ENCODE measurements around the gene PLXDC2.
A peak's percentile ranks its signal among the peaks of the same experiment; 100 is the strongest.

PLXDC2 gene

GRCh38 chr10:20256969-20257368 is 440.7 kb downstream of the PLXDC2 start:
- DNase-seq = no peak

DNA sequence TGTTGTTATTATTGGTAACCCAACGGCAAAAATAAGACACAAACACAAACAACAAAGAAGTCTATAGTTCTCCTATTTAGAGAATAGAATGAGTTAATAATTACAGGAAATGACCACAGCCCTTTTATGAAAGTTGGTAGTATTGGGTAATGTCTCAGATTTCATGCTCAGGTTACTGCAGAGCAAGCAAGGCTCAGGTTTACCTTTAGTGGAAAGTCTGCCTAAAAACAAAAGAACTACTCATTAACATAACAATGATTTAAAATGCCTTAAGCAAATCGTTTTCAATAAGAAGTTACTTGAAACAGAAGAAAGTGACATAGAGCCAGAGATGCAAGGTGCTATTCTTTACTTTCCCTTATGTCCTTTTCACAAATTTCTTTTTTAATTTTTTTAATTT is 441.2 kb downstream of the PLXDC2 start:
- DNase-seq = no peak

- no peak for DNase-seq
These were observed 448.9 kb downstream of the PLXDC2 start for GRCh38 chr10:20265146-20265545.

DNA sequence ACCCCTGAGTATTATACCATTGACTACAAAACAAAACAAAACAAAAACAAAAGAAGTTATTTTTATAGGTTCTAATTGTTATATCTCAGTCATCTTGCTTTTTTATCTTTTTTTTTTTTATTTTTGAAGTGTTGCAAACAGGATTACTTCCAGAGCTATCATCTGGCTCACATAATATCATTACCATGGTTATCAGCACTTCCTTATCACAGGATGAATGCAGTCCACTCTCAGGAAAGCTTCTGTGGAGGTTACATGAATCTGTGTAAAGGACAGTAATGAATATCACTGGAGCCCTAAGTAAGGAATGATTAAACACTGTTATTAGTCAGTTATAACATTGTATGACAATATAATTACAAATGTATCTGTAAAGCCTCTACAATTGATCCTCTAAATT is 451.5 kb downstream of the PLXDC2 start:
- no peak for DNase-seq

- DNase-seq = no peak
These were observed 455.3 kb downstream of the PLXDC2 start for GRCh38 chr10:20271490-20271889.

DNA sequence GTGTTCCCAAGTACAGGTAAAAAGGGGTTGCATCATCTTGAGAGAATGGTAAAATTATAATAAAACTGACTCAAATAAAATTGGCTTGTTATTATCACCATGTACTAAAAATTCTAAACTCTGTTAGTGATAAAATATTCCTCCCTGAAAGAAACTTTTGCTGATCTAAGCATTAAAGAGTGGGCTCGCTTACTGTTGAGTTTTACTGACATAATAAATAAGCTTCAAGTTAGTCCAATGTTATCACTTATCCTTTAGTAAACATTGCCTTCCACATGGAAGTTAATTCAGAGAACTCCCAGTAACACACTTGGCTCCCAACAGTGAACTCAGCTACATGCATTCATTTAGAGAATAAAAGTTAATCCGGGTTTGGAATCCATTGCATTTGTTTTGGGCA is 456.4 kb downstream of the PLXDC2 start:
- DNase-seq = no peak

GRCh38 chr10:20274571-20274970 is 458.3 kb downstream of the PLXDC2 start:
- peak in 1 of 56 donors; percentile 22 for DNase-seq

DNA sequence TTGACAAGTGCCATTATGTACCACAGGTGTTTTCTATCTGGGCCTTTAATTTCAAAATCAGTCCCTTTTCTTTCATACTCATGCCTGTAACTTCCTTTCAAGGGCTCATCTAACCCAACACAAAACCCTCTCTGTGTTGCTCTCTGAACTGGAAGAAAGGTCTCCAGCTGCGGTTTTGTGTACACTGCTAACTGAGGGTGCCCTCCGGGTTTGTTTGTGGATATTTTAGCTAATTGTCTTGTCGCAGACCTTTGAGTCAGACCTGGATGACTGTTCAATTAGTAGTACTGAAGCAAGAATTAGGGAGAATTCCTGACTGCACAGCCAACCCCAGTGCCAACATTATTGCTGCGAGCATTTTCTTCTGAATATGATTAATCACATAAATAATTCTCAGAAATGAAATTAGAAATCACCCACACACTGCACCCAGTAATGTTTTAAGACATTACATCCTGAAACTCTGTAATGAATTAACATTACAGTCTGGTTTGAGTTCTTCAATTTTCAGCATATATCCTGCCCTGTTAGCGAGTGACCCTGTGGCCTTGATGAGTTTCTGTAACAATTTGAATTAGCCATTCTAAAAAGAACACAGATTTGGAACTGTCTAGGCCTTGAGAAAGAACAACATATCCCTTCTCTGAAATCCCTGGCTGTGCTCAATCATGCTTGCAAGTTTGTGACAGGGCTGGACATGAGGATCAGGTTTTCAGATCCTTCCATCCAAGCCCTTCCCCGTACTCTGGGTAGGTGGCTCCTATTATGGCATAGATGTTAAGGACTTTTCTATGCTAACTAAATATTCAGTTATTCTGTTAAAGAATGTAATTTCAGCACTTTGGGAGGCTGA is 460.1 kb downstream of the PLXDC2 start:
- DNase-seq = peak in 6 of 56 donors; percentile 5 to 27 (median 20)

DNA sequence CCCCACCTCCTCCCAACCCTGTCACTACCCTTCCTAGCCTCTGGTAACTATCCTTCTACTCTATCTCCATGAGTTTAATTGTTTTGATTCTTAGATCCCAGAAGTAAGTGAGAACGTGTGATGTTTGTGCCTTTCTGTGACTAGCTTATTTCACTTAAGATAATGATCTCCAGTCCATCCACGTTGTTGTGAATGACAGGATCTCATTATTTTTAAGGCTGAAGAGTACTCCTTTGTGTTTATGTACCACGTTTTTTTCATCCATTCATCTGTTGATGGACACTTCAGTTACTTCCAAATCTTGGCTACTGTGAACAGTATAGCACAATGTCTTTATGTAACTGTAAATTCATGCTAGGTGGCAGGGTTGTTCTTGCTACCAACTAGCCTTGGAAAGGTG is 461.6 kb downstream of the PLXDC2 start:
- no peak for DNase-seq

DNA sequence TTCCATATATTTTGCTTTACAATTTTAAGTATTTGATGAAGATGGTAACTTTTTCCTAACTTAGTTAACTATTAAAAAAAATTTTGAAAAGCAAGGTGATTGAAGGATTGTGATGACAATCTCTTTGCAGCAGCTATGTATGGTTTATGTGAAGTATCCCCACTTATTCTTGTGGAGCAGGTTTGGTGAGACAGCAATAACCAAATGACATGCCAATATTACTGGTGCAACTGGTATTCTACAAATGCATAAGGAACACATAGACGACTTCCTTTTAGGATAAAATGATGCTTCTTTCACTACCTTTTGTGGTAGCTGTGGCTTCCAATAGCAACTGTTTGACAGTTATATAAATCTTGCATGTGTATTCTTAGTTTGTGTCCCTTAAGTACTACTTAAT is 465.3 kb downstream of the PLXDC2 start:
- no peak for DNase-seq

GRCh38 chr10:20287586-20287985 is 471.4 kb downstream of the PLXDC2 start:
- peak in 2 of 56 donors; percentile 8 to 34 for DNase-seq

DNA sequence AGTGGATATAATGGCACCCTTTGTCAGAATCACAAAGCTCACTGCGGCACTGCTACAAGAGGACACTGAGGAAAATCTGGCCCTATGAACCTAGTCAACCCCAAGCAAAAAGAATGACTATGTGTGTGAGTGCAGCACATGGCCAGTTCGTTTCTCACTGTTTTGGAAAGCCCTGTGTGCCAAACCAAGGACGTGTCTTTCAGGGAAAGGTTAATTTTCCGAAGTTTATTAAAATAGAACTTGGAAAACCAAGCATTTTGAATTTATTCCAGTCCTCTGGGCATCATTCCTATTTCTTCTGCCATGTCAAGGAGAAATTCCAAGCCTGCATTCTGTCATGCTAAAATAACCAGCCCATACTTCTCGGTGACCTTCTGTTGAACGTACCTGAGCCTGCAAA is 471.8 kb downstream of the PLXDC2 start:
- DNase-seq = peak in 33 of 56 donors; percentile 4 to 66 (median 26)

DNA sequence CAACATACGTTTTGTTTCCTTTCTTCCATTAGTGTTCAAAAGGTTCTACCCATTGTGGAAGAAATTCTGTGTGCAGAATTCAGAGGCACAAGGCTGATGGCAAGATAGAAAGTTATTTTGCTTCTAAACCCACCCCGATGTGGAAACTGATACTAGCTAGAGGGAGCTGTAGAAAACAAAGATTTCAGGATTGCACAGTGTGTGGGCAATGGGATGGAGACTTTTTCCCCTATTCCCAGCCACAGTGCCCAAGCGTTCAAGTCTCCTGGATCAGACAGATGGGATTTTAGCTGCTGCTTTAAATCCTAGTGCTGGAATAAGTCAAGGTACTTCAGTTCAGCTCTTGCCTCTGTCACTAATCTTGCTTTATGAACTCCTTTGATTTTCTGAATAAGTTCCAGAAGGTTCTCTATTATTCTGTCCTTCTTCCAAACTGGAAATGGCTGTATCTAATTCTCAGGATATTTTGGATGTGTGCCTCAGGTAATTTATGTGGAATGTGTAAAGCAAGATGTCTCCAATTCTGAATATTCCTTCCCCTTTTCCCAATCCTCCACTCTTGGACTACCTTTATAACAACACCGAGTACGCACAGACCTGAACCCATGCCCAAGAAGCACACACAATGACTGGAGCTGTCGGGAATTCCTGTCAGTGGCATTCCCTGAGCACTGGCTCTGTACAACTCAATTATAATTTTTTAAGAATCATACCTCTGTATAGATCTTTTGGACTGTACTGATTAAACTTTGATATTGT is 473.0 kb downstream of the PLXDC2 start:
- DNase-seq = no peak

DNA sequence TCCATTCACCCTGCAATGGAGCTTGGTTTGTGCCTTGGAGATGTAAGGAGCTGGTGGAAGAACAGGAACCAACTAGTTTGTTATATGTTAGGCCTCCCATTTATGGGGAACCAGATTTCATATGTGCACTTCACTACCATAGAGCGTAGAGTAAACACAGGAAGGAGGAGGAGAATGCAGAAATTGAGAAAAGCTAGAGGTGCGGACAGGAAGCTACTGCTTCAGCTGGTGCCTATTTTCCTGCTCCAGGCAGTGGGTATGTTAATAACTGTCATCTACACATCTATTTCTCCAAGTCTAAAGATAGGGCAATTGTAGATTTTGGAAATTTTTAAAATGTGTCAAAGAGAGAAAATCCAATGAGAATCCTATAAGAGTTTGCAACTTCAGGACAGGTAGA is 482.2 kb downstream of the PLXDC2 start:
- DNase-seq = no peak

GRCh38 chr10:20299034-20299736 is 483.0 kb downstream of the PLXDC2 start:
- DNase-seq = no peak

- no peak for DNase-seq
These were observed 484.5 kb downstream of the PLXDC2 start for GRCh38 chr10:20300735-20301134.

- no peak for DNase-seq
These were observed 485.8 kb downstream of the PLXDC2 start for GRCh38 chr10:20302033-20302432.

- DNase-seq = no peak
These were observed 487.4 kb downstream of the PLXDC2 start for GRCh38 chr10:20303453-20304152.

DNA sequence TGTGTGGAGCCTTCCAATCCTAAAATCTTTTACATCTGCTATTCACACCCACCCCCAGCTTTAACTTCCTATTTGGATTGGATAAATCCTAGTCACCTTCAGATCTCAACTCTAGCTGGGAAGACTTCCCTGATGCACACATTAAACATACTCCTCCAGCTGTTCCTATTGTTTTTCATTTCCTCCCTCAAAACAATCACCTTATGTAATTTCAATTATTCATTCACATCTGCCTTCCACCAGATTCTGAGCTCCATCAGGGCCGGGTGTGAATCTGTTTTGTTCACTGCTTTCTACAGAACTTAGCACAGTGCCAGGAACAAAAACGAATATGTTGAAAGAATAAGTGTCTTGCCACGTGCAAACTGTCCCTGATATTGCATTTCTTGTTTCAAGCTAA is 497.4 kb downstream of the PLXDC2 start:
- DNase-seq = no peak

DNA sequence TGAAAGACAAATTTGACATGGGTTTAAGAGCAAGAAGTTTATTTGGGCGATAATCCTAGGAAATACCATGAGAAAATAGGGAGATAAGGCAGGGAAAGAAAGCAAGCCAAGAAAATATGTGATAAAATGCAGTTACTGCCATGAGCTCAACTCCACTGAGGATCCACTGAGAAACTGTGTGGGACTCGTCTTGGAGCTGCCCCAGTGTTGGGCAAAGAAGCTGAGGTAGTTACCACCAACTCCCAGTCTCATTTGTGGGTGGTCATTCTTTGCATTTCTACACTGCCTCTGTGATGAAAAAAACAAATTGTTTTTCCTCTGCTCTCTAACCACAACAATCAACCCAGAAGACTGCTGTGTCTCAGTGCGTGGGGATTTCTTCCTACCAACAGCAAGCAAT is 498.2 kb downstream of the PLXDC2 start:
- no peak for DNase-seq

GRCh38 chr10:20327954-20328353 is 511.7 kb downstream of the PLXDC2 start:
- no peak for DNase-seq

Data from nucleus accumbens (tissue), 56 donors.